HG02885 (cell line): Measurements from ENCODE around the gene TRIM41.
"Not testable (repeated sequence)": the region's sequence is repeated elsewhere in the genome, so short reads cannot be mapped to it uniquely, and the experiment has no call there.

Experiments
- ATAC-seq: cut with Tn5 transposase; IDR thresholded peaks from one replicate; pipeline ENCODE4 v1.9.1; 2021; ENCODE audit warnings: mild to moderate bottlenecking; ENCODE audit not compliant: unreplicated experiment, poor library complexity

Gene TRIM41

DNA sequence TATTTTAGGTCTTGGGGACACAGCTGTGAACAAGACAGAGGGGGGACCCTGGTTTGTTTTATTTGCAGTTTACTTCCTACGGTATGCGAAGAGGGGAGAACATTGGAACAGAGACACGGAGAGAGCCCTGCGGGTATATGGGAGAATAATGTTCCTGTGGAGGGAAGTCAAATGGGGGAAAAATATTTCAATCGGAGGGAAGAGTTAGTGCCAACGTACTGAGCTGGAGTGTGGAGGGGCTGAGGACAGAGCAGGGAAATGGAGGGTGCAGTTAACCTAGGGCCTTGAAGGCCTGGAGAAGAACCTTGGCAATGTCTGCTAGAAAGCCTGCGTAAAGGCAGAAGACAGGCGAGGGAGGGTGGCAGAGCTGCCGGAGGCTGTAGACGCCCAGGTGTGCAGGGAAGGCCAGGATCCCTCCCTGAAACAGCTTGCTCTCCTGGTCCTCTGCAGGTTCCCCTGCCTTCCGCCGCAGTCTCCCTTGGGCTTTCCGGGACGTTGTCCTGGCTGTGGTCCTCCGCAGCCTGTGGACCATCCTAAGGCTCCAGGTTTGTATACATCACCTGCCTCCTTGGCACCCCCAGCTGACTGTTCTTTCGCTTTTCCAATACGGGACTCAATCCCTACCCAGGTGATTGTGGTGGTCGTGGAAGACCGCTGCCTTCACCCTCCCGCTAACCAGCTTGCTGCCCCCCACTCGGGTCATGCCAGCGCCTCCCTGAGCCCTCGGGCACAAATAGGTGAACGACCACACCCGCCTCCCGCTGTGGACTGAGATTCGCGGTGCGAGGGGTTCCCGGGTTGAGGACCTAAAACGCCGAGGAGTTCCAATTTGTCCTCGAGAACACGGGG lies 22.6 kb downstream of the TRIM41 start:
- peak; percentile 7 for ATAC-seq

DNA sequence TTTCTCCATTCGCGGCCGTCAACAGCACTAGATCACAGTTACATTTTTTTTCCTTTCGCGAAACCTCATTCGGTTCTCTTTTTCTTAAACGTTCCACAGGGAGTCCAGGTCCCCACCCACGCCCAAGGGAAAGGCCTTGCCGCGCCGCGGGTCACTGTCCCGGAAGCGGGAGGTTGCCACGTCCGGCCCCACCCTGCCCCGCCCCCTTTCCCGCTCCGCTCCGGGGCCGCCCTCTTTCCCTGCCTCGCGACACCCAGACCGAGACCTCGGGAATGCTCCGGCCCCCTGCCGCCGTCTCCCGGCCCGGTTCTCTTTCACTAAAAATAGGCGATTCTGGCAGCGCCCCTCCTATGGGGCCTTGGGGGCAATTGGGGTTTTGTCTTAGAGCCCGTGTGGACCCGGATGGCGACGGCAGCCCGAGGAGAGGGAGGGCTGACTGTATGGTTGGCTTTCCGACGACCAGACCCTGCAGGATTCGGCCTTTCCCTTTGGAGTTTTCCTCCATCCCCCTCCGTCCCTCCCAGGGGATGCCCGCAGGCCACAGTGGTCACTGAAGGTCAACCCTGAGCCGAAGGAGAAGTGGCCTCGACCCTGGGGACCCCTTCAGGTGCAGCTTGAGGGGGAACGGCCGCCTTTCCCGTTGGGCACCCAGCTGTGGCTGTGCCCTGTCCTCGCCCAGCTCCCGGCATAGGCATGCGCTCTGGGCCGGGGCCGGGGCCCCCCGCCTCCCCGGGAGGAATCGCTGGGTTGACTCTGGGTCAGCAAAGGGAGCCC lies 23.4 kb downstream of the TRIM41 start:
- ATAC-seq: peak; percentile 50

DNA sequence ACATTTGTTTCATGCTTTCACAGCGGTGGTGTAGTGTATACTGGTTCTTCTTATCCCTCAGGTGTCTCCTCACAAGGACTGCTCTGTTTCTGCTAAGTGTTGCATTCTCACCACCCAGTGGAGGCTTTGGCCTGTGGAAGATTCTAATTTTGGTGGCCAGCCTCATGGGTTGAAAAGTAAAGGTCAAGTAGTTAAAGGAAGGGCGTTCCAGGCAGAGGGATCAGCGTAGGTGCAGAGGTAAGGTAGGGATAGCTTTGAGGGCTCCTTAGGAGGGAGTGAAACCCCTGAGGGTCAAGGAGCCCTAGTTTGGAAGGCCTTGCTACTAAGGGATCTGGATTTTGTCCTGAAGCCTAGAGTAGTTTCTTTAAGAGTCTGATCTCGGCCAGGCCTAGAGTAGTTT lies 25.2 kb downstream of the TRIM41 start:
- no peak for ATAC-seq

DNA sequence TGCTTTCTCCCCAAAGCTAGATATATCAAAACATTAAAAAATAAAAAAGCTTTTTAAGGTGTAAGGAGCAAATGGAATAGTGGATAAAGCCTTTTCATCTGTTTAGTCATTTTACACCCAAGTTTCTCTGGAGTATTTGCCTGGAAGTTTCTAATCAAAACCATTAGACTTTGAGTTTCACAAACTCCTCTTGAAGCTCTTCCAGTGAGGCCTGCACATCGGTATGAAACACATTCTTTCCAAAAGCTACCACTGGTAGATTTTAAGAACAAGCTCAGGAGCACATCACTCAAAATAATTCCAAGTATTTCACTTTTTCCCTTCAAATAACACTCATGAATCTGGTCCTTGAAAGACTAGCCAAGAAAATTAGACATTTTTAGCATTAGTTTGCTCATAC lies 32.2 kb downstream of the TRIM41 start:
- no peak for ATAC-seq

DNA sequence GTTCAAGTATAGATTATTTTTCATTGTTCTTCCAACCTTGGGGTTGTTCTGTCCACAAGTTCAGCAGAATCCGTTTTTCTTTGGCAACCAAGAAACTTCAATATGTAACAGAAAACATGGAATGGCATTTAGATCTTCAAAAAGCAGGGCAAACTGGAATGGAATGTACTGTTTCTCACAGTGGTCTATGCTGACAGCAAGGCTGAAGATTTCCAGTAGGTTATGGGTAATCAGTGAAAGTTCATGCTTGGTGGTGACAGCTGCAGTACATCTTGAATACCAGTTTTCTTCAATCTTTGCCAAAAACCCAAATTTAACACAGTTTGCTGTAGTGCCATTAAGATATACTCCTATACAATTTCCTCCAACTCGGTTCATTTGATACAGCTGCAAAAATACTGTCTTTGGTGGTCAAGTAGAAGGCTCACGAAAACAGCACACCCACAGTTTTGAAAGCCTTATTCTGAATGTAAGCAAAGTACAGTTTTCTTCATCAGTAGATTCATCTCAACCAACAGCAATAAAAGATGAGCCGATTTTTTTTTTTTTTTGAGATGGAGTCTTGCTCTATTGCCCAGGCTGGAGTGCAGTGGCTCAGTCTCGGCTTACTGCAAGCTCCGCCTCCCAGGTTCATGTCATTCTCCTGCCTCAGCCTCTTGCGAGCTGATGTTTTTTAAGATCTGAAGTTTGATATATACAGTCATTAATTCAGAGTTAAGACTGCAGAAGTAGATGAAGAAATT lies 32.9 kb downstream of the TRIM41 start:
- ATAC-seq: no peak

DNA sequence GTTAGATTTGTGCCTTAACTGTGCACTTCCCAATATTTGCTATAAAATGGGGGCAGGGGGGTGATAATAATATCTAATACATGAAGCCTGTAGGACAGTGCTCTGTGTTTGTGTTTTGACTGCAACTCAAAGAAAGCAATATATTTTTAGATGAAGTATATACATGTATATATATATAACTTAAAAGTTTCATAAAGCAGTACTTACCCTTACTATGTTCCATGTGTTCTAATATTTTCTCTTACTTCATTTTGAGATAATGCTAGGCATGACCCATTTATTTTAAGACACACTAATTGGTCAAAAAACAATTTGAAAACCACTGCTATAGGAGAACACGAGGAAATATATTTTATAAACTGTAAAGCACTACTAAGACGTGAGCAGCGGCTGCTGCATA lies 35.5 kb downstream of the TRIM41 start:
- ATAC-seq: no peak

DNA sequence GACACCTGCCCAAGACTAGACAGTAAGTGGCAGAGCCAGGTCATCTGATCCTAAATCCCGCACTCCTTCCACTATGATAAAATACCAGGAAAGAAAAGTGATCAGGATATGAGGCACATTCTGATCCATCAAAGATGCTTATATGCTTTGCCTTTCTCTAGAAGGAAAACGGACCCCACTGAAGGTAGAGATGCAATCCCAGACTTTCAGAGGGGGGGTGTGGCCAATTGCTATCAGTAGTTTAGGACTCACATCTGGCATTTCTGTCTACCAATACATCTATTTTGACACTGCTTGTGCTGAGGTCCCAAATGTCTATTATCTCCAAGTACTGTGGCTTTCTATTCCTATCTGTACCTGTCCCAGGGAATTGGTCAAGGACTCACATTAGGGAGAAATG lies 36.2 kb downstream of the TRIM41 start:
- no peak for ATAC-seq

DNA sequence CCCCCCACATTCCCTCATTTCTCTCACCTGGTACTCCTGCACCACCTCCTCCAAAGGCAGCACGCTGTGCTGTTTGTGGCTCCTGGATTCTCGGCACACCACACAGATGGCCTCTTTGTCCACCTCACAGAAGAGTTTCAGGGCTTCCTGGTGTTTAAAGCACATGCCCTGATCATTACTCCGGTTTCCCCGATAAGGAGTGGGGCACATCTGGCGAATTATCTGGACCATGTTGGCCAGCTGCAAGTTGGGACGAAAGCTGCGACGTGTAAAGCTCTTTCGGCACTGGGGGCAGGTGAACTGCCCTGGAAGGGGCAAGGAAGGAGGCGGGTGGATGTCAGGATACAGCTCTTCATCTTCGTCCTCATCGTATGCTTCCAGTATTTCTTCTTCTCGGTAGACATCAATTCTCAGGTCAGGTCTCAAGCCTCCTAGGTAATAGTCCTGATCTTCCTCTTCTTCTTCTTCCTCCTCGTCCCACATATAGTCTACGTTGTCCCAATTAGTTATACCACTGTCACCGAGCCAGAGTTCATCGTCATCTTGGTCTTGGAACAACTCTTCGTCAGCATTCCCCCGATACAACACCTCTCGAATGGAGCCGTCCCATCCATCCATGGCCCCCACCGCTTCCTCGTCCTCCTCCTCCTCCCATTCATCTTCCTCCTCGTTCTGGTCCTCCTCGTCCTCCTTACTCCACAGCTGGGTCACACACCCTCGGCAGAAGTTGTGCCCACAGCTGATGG lies 37.1 kb downstream of the TRIM41 start:
- ATAC-seq: no peak

DNA sequence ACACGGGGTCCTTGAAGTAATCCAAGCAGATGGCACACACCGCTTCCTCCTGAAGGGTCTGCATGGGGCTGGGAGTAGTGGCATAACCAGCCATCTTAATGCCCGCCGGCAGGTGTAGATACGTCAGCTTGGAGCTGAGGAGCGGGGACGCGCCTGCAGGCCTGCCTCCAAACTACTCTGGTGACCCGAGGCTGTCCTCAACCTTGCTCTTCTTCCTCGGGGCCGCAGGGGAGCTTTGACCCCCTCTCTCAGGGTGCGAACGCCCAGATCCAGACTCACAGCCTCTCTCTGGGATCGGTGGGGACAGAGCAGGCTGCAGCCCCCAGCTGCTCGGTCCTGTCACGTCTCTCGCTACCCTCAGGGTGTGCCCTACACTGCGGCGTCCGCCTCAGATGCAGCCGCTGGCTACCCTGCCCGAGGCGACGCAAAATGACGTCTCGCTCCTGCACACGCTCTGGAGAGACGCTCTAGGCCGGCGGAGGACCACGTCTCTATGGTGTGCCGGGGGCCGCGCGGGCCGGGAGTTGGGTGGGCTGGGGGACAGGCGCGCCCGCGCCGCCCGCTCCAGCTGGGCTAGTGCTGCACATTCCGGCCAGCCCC lies 37.7 kb downstream of the TRIM41 start, which contains the start of gene TRIM52:
Gene TRIM52 (minus strand): TSS at position 424 of the 600 bp plus-strand sequence. CDS start 330 bp downstream, at position 94.
- peak; percentile 82 for ATAC-seq

DNA sequence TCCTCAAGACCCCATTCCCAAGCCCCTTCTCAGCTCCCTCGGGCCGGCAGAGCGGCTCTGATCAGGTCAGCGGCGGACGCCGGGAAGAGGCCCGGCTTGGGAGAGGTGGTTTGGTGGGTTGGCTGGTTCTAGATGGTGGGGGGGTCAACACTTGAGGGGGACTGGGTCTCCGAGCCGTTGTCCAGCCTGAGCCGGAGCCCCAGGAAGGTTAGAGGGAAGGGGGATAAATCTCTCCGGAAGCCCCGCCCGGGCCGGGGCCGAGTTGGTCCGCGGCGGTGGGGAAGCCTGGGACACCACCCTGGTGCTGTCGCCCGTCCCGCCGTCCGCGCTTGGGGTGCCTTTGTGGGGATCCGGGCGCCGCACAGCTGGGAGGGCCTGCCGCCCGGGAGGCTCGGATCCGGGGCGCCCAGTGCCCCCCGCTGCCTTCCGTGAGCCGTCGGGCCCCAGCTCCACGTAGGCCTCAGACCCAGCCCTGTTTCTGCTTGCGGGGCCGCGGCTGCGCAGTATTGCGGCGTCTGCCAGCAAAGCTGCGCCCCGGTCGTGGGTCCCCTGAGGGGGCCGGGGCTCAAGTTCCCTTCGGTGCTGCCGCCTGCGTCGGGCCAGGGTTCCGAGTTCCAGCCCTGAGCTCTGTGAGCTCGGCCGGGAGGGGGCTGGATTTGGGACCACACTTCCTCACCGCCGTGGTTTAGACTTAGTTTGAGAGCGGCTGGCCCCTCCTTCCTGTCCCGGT lies 38.4 kb downstream of the TRIM41 start:
- peak; percentile 63 for ATAC-seq

DNA sequence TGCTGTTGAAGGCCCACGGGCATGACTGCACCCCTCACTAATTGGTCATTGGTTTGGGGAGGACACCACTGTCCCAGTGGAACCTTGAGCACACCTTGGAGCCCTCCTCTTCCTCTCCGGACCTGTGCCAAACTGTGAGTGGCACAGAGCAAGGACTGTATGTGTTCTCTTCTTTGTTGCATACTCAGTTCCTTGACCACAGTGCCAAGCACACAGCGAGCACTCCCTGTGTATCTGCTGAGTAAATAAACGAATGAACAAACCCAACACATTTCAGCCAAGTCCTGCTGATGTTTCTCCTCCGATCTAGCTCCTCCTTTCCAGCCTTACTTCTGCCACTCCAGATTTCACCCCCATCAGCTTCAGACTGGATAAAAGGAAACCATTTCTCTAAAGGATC lies 40.6 kb downstream of the TRIM41 start:
- no peak for ATAC-seq

DNA sequence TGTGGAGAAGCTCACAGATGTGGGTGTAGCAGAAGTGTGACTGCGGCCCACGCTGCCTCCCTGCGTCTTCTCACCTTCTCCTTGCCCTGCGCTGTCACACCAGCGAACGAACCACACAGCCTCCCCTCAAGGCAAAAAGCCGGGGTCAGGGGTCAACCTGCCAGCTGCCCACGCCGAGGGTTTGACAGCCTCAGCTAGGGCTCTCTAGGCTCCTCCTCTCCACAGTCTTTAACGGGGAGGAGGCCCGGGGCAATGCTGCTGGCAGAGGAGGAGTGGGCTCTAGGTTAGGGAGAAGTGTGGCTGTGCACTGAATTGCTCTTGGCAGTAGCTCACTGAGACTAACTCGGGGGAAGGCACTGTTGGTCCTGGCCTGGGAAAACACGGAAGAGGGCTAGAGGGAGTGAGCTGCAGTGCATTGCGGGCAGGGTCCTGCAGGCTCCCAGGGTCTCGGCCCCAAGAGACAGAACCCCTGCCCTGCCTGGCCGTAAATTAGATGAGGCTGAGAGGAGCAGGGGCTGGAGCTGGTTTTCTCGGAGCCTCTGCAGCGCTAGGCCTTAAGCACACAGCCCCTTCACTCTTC lies 42.1 kb downstream of the TRIM41 start:
- ATAC-seq: no peak

DNA sequence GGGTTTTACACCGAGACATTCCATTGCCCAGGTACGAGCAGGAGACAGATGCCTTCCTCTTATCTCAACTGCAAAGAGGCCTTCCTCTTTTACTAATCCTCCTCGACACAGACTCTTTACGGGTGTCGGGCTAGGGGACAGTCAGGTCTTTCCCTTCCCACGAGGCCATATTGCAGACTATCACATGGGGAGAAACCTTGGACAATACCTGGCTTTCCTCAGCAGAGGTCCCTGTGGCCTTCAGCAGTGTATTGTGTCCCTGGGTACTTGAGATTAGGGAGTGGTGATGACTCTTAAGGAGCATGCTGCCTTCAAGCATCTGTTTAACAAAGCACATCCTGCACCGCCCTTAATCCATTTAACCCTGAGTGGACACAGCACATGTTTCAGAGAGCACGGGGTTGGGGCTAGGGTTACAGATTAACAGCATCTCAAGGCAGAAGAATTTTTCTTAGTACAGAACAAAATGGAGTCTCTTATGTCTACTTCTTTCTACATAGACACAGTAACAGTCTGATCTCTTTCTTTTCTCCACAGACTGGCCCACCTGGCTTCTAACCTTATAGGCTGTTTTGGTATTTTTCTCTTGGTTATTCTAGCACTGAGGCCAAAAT lies 44.3 kb downstream of the TRIM41 start:
- ATAC-seq: not testable (repeated sequence)

DNA sequence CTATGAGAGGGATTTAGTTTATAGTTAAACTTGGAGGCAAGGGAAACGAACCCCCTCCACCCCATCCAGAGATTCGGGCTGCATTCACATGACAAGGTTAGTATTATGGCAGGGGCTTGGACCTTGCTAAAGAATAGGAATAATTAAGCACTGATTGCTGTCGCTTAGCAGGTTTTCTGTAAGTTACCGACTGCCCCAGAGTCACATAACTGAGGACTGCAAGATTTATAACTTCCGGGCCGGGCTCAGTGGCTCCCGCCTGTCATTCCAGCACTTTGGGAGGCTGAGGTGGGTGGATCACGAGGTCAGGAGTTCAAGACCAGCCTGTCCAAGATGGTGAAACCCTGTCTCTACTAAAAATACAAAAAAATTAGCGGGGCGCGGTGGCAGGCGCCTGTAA lies 44.8 kb downstream of the TRIM41 start:
- ATAC-seq: not testable (repeated sequence)

DNA sequence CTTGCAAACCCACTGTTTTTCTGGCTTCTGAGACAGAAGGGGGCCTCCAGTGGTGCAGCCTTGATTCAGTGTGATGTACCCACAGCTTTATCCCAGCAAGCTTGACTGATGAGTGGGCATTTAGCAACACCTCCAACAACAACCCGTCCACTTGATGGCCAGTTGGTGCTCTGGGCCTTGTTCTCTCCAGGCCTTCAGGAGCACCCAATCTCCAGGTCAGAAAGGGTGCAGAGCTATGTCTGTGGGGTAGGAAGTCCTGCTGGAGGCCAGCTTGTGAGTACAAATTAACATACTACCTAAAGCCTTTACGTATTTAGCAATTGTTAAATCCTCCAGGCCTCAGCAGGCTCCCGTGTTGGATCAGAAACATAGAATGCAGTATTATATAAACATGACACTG lies 48.0 kb downstream of the TRIM41 start:
- ATAC-seq: no peak

DNA sequence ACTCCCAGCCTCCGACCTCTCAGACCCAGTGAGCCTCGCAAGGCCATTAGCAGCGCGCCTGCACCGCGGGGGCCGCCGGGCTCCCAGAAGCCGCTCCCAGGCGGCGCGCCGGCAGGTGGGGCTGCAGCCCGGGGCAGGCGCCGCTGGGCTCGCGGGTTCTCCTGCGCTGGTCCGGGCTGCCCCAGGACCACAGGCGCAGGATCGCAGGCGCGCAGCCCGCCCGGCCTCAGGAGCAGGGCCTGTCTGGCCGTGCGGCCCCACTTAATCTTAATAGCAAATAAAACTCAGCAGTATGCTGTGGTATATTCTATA lies 50.3 kb downstream of the TRIM41 start:
- not testable (repeated sequence) for ATAC-seq

DNA sequence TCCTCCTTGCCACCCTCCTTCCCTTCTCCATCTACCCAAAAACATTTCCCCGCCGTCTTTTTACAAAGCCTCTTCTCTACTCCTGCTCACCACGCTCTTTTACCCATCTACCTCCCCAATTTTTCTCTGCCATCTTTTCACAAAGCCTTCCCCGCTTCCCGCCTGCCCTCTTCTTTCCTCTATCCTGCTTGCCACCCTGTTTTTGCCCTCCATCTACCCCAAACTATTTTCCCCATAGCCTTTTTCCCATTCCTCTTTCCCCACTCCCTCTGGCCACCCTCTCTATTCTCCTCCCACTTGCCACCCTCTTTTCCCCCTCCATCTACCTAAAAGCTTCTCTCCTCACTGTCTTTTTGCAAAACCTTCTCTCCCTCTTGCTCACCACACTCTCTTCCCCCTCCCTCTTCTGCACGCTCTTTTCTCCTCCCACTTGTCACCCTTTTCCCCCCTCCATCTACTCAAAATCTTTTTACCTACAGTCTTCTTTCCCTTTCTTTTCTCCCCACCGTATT lies 57.2 kb downstream of the TRIM41 start:
- ATAC-seq: no peak
